Endothelial cell (in vitro differentiated cells): ENCODE measurements around the gene TMEM182. TPM values are rescaled to one million over a fixed set of nuclear protein-coding genes. Genes with fewer than 3 reads are reported as not detected.
A peak's percentile ranks its signal among the peaks of the same experiment; 100 is the strongest.

ENCODE experiments used
- DNase-seq: peaks from one replicate; pipeline ENCODE4 v3.0.0; 2021; ENCODE audit warnings: low spot score
- H3K27ac Mint-ChIP-seq: one replicate; pipeline ENCODE4 v1.8.0; 2021; ENCODE audit warnings: mixed read lengths, inconsistent platforms; ENCODE audit not compliant: unreplicated experiment
- H3K27me3 Mint-ChIP-seq: one replicate; pipeline ENCODE4 v1.8.0; 2021; ENCODE audit warnings: mild to moderate bottlenecking, moderate library complexity, mixed read lengths, inconsistent platforms; ENCODE audit not compliant: unreplicated experiment
- H3K36me3 Mint-ChIP-seq: one replicate; pipeline ENCODE4 v1.8.0; 2021; ENCODE audit warnings: mild to moderate bottlenecking, low read depth, mixed read lengths, inconsistent platforms; ENCODE audit not compliant: unreplicated experiment
- H3K4me1 Mint-ChIP-seq: one replicate; pipeline ENCODE4 v1.8.0; 2021; ENCODE audit warnings: mild to moderate bottlenecking, mixed read lengths, inconsistent platforms; ENCODE audit not compliant: unreplicated experiment
- H3K4me3 Mint-ChIP-seq: one replicate; pipeline ENCODE4 v1.8.0; 2021; ENCODE audit warnings: mild to moderate bottlenecking, mixed read lengths, inconsistent platforms; ENCODE audit not compliant: unreplicated experiment
- H3K9me3 Mint-ChIP-seq: one replicate; pipeline ENCODE4 v1.8.0; 2021; ENCODE audit warnings: mixed read lengths, inconsistent platforms; ENCODE audit not compliant: unreplicated experiment
- total RNA-seq: library from RNA; stranded (reverse); fragmentation: NEBNext Ultra II Directional; extraction: Animal tissue kit (Norgen Biotek cat#: 25700); gene quantifications from one replicate; pipeline ENCODE4 v1.2.1, GENCODE V29; 2021; ENCODE audit not compliant: unreplicated experiment
- TF ChIP-seq, protein P1 (sequence below): fragments of 200-600 bp; sonication (generic); IDR thresholded peaks from one replicate; pipeline ENCODE4 v1.5.0; 2021; ENCODE audit warnings: antibody characterized with exemption; ENCODE audit not compliant: unreplicated experiment

TMEM182 gene
- total RNA-seq, 1 donor from 2014 or later, result 6.2 TPM

DNA sequence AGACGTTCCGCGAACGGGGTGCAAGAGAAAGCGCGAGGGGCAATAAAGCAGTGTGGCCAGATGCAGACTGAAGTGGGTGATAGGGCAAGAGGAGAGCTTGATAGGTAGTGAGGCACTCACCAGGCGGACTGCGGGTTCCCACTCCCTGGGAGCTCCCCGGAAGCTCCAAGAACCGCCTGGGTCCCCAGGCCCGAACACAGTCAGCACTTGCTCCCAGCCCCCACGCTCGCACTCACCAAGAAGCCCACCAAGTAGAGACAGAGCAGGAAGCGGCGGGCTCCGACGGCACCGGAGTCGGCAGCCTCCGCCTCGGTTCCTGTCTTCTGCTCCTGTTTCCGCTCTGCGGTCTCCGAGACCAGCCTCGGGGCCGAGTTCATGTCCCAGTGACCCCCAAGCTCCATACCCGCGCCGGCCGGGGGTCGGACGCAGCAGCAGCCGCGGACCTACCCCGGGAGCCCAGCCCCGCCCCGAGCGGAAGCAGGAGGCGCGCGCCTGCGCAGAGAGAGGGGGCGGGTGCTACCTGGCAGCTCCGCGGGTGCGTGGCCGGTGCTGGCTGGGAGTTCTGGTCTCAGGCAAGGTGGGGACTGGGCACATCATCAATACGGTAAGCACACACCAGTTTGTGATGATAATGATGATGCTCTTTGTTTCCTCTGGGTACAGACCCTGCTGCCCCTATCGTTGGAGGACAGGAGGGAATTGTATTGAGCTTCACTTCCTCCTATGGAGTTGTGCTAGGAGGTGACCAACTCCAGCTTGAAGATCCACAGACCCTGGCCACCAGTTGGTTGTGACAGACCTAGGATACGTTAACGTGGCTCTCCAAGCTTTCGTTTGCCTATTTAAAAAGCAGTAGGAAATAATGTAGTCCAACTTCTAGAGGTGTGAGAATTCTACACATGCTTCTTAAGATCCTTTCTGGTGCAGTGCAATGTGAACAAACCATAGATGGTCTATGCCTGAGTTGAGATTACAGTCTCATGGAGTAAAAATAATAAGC is 25.1 kb upstream of the TMEM182 start:
- H3K27me3 Mint-ChIP-seq, result peaks cover 3% of the 10 kb centered on the region
- peaks cover 30% of the 10 kb centered on the region for H3K4me1 Mint-ChIP-seq
- H3K36me3 Mint-ChIP-seq, result no peaks in the 10 kb centered on the region
- H3K4me3 Mint-ChIP-seq, result peak overlapping the region; percentile 97
- H3K27ac Mint-ChIP-seq, result peak overlapping the region; percentile 88
- DNase-seq, result peak; percentile 90
- TF ChIP-seq, protein P1, sequence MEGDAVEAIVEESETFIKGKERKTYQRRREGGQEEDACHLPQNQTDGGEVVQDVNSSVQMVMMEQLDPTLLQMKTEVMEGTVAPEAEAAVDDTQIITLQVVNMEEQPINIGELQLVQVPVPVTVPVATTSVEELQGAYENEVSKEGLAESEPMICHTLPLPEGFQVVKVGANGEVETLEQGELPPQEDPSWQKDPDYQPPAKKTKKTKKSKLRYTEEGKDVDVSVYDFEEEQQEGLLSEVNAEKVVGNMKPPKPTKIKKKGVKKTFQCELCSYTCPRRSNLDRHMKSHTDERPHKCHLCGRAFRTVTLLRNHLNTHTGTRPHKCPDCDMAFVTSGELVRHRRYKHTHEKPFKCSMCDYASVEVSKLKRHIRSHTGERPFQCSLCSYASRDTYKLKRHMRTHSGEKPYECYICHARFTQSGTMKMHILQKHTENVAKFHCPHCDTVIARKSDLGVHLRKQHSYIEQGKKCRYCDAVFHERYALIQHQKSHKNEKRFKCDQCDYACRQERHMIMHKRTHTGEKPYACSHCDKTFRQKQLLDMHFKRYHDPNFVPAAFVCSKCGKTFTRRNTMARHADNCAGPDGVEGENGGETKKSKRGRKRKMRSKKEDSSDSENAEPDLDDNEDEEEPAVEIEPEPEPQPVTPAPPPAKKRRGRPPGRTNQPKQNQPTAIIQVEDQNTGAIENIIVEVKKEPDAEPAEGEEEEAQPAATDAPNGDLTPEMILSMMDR, result no peak
- no peaks in the 10 kb centered on the region for H3K9me3 Mint-ChIP-seq

DNA sequence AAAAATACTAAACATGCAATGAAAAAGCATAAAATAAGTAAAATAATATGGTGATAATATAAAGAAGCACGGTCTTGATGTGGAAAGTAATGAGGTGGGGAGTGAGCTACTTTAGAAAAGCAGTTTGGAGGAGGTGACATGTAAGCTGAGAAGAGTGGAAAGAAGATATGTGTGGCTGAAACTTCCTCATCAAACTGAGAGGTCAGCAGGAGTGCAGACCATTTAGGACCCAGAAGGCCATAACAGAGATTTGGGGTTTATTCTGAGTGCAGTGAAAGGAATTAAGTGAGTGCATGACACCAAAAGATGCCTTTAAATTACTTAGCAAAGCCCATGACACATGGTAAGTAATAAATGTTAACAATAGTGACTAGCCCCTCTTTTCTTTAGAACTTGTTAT is 24.4 kb upstream of the TMEM182 start:
- no peak overlapping the region for H3K27ac Mint-ChIP-seq
- TF ChIP-seq, protein P1, result no peak
- peaks cover 3% of the 10 kb centered on the region for H3K27me3 Mint-ChIP-seq
- H3K4me3 Mint-ChIP-seq, result peak overlapping the region; percentile 97
- no peak for DNase-seq
- H3K36me3 Mint-ChIP-seq, result no peaks in the 10 kb centered on the region
- H3K4me1 Mint-ChIP-seq, result peaks cover 30% of the 10 kb centered on the region
- no peaks in the 10 kb centered on the region for H3K9me3 Mint-ChIP-seq

DNA sequence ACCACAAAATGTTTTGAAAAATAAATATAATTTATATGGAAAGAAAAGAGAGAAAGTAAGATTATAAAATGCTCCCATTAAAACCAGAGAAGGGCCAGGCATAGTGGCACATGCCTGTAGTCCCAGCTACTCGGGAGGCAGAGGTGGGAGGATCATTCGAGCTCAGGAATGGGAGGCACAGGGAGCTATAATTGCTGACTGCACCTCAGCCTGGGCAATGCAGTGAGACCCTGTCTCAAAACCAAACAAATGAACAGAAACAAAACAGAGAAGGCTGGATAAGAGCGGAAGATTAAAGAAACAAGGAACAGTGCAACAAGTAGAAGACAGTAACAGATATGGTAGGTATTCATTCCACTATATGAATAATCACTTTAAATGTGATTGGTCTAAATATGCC is 18.6 kb upstream of the TMEM182 start:
- DNase-seq, result no peak
- Mint-ChIP-seq H3K27me3 (no peaks in the 10 kb centered on the region), H3K9me3 (no peaks in the 10 kb centered on the region), H3K4me3 (no peak overlapping the region), H3K27ac (no peak overlapping the region), H3K36me3 (no peaks in the 10 kb centered on the region), H3K4me1 (no peaks in the 10 kb centered on the region)
- TF ChIP-seq, protein P1, result no peak

DNA sequence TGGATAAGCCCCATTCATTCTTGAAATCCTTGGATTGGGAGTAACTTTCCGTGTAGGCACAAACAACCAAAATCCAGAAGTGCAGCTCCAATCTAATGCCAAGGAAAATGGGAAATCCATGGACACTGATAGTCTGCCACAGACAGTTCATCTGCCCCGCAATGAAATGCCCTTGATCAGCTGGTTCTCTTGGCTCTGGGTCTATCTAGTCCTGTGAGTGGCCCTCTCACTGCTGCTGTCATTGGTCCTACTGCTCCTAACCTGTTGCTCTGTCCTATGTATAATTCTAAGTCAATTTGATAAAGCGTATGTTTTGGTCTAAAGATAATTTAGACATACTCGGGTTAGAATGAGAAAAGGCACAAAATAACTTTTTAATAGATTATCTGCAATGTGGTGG is 13.7 kb upstream of the TMEM182 start:
- H3K9me3 Mint-ChIP-seq, result no peaks in the 10 kb centered on the region
- H3K27me3 Mint-ChIP-seq, result no peaks in the 10 kb centered on the region
- TF ChIP-seq, protein P1, result no peak
- H3K4me1 Mint-ChIP-seq, result peaks cover 10% of the 10 kb centered on the region
- no peak for DNase-seq
- no peak overlapping the region for H3K27ac Mint-ChIP-seq
- H3K36me3 Mint-ChIP-seq, result no peaks in the 10 kb centered on the region
- H3K4me3 Mint-ChIP-seq, result no peak overlapping the region

DNA sequence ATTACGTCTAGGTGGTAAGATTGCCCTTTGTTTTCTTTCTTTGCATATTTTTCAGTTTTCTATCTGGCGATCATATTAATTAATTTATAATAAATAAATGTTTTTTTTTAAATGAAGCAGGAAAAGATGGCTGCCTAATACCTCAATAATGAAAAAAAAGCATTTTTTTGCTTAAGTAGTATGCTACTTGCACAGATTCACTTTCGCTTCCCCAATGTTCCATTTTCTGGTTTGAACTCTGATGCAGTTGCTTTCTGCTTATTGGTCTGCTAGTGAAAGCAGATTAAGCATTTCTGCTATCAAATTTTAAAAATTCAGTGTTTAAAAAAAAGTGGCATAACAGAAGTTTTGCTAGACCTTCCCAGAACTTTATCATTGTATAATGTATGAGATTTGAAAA is 11.9 kb upstream of the TMEM182 start:
- Mint-ChIP-seq H3K27me3 (no peaks in the 10 kb centered on the region), H3K4me3 (no peak overlapping the region), H3K36me3 (no peaks in the 10 kb centered on the region), H3K4me1 (peaks cover 12% of the 10 kb centered on the region), H3K9me3 (no peaks in the 10 kb centered on the region), H3K27ac (peak overlapping the region; percentile 4)
- DNase-seq, result no peak
- TF ChIP-seq, protein P1, result no peak
